ENCODE measurements around the gene CPNE7.
"Not testable (repeated sequence)": the region's sequence is repeated elsewhere in the genome, so short reads cannot be mapped to it uniquely, and the experiment has no call there.

Gene CPNE7

GRCh38 chr16:89621698-89622409, 46.3 kb downstream of the CPNE7 start:
- no peak for DNase-seq (ENCODE audit: low spot score)

- DNase-seq (ENCODE audit: low spot score) = no peak
Measured at GRCh38 chr16:89623511-89624261, 48.1 kb downstream of the CPNE7 start.

- no peak for DNase-seq (ENCODE audit: low spot score)
Measured at GRCh38 chr16:89624777-89625761, 49.5 kb downstream of the CPNE7 start.

GRCh38 chr16:89629827-89630610, 54.5 kb downstream of the CPNE7 start:
- no peak for DNase-seq (ENCODE audit: low spot score)

GRCh38 chr16:89633064-89633631, 57.6 kb downstream of the CPNE7 start:
- DNase-seq (ENCODE audit: low spot score) = no peak

GRCh38 chr16:89634463-89635385, 59.2 kb downstream of the CPNE7 start:
- not testable (repeated sequence) for DNase-seq (ENCODE audit: low spot score)

GRCh38 chr16:89636663-89637062, 61.1 kb downstream of the CPNE7 start:
- DNase-seq (ENCODE audit: low spot score) = no peak

GRCh38 chr16:89637379-89637778, 61.8 kb downstream of the CPNE7 start:
- peak; percentile 59 for DNase-seq (ENCODE audit: low spot score)

GRCh38 chr16:89638455-89638854, 62.9 kb downstream of the CPNE7 start:
- no peak for DNase-seq (ENCODE audit: low spot score)

- DNase-seq (ENCODE audit: low spot score) = no peak
Measured at GRCh38 chr16:89639385-89639784, 63.8 kb downstream of the CPNE7 start.

- DNase-seq (ENCODE audit: low spot score) = no peak
Measured at GRCh38 chr16:89641458-89642119, 66.0 kb downstream of the CPNE7 start.

GRCh38 chr16:89642574-89642973, 67.0 kb downstream of the CPNE7 start:
- DNase-seq (ENCODE audit: low spot score) = no peak

- DNase-seq (ENCODE audit: low spot score) = no peak
Measured at GRCh38 chr16:89643769-89644300, 68.3 kb downstream of the CPNE7 start.

GRCh38 chr16:89645122-89645521, 69.6 kb downstream of the CPNE7 start:
- DNase-seq (ENCODE audit: low spot score) = no peak

GRCh38 chr16:89646270-89646669, 70.7 kb downstream of the CPNE7 start:
- DNase-seq (ENCODE audit: low spot score) = no peak
